ENCODE data around the gene MRRF.

- TF ChIP-seq SUZ12 (IDR thresholded peaks at IDR 0.05): no peak
- TF ChIP-seq L3MBTL2 (conservative IDR thresholded peaks at IDR 0.05): no peak
- no peak for TF ChIP-seq CTBP1 (IDR thresholded peaks at IDR 0.05; ENCODE audit: borderline replicate concordance)
- no peak for TF ChIP-seq SP1 (IDR thresholded peaks at IDR 0.05)
- TF ChIP-seq FOXA1 (IDR thresholded peaks at IDR 0.05): no peak
- TF ChIP-seq ZNF384 (IDR thresholded peaks at IDR 0.05): no peak
Observed at GRCh38 chr9:122215663-122216062, 49.0 kb upstream of the MRRF start.
